Measurements from ENCODE around the gene FRMD4A.
"Not testable (repeated sequence)": the region's sequence is repeated elsewhere in the genome, so short reads cannot be mapped to it uniquely, and the experiment has no call there.

The FRMD4A gene

GRCh38 chr10:13970236-13970956, 360.3 kb downstream of the FRMD4A start:
- no peaks in the 10 kb centered on the region for H3K36me3 ChIP-seq (ENCODE audit: control insufficient read depth in 1 of 2, insufficient read depth in 2 of 2, low read length in 2 of 2)
- no peaks in the 10 kb centered on the region for H3K9me3 ChIP-seq (ENCODE audit: control insufficient read depth in 1 of 2, low read length in 2 of 2)
- H3K4me3 ChIP-seq (ENCODE audit: low read depth in 1 of 2, low read length in 2 of 2) = peak overlapping the region in 1 of 2 donors; percentile 14
- no peaks in the 10 kb centered on the region for H3K27me3 ChIP-seq (ENCODE audit: low read depth, low read length)
- H3K4me1 ChIP-seq (ENCODE audit: control insufficient read depth in 1 of 2, insufficient read depth in 2 of 2, low read length in 2 of 2) = peaks cover 0 to 18% of the 10 kb centered on the region in 2 donors
- H3K27ac ChIP-seq (ENCODE audit: low read length) = no peak overlapping the region

DNA sequence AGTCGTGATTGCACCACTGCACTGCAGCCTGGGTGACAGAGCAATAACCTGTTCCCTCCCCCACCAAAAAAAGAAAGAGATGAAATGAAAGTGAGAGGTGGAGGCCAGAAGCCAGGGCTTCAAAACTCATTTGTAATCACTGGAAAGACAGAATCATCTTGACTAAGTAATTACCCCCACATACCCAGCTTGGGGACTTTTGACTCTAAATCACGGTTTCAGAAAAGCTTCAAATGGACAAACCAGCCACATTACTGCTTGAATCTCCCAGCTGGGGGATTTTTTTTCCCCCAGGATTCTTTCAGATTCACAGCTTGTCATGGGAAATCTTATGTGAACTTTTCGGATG, 361.0 kb downstream of the FRMD4A start:
- H3K36me3 ChIP-seq (ENCODE audit: control insufficient read depth in 1 of 2, insufficient read depth in 2 of 2, low read length in 2 of 2) = no peaks in the 10 kb centered on the region
- peaks cover 0 to 18% of the 10 kb centered on the region in 2 donors for H3K4me1 ChIP-seq (ENCODE audit: control insufficient read depth in 1 of 2, insufficient read depth in 2 of 2, low read length in 2 of 2)
- H3K27me3 ChIP-seq (ENCODE audit: low read depth, low read length) = no peaks in the 10 kb centered on the region
- no peak overlapping the region for H3K4me3 ChIP-seq (ENCODE audit: low read depth in 1 of 2, low read length in 2 of 2)
- no peak overlapping the region for H3K27ac ChIP-seq (ENCODE audit: low read length)
- H3K9me3 ChIP-seq (ENCODE audit: control insufficient read depth in 1 of 2, low read length in 2 of 2) = no peaks in the 10 kb centered on the region

- Histone ChIP-seq H3K27ac (ENCODE audit: low read length) (no peak overlapping the region), H3K36me3 (ENCODE audit: control insufficient read depth in 1 of 2, insufficient read depth in 2 of 2, low read length in 2 of 2) (no peaks in the 10 kb centered on the region), H3K4me3 (ENCODE audit: low read depth in 1 of 2, low read length in 2 of 2) (no peak overlapping the region), H3K4me1 (ENCODE audit: control insufficient read depth in 1 of 2, insufficient read depth in 2 of 2, low read length in 2 of 2) (peaks cover 0 to 18% of the 10 kb centered on the region in 2 donors), H3K9me3 (ENCODE audit: control insufficient read depth in 1 of 2, low read length in 2 of 2) (no peaks in the 10 kb centered on the region), H3K27me3 (ENCODE audit: low read depth, low read length) (no peaks in the 10 kb centered on the region)
Observed at GRCh38 chr10:13969118-13969791, 361.5 kb downstream of the FRMD4A start.

DNA sequence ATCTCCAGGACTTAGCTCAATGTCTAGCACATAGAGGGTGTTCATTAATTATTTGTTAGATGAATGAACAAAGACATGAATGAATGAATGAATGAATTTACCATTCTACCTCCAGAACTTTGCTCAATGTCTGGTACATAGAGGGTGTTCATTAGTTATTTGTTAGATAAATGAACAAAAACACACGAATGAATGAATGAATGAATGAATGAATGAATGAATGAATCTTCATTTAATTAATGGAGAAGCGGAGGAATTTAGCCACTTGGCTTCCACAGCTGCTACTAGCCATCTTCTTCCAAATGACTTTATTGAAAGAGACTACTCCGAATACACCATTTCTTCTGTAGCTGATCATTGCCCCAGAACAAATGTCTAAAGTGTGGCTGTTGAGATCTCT, 368.9 kb downstream of the FRMD4A start:
- Histone ChIP-seq H3K27ac (ENCODE audit: low read length) (no peak overlapping the region), H3K4me3 (ENCODE audit: low read depth in 1 of 2, low read length in 2 of 2) (no peak overlapping the region), H3K9me3 (ENCODE audit: control insufficient read depth in 1 of 2, low read length in 2 of 2) (no peaks in the 10 kb centered on the region), H3K27me3 (ENCODE audit: low read depth, low read length) (no peaks in the 10 kb centered on the region), H3K4me1 (ENCODE audit: control insufficient read depth in 1 of 2, insufficient read depth in 2 of 2, low read length in 2 of 2) (peaks cover 0 to 26% of the 10 kb centered on the region in 2 donors), H3K36me3 (ENCODE audit: control insufficient read depth in 1 of 2, insufficient read depth in 2 of 2, low read length in 2 of 2) (no peaks in the 10 kb centered on the region)

DNA sequence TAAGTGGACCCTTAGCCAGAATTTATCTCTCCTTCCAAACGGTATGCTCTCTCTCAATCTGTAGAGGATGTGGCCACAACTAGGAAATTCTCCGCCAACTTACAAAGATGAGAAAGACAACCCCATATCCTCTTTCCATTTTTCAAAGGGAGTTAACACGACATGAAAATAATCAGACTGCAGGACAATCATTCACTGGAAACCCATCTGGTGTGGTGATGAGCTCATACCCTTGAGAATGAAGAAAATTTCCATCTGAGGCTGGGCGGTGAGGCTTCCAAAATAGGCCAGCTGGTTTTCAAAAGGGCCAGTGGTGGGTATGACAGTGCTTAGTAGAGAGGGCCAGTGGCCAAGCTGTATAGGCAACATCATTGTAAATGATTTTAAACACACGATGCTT, 369.6 kb downstream of the FRMD4A start:
- Histone ChIP-seq H3K9me3 (ENCODE audit: control insufficient read depth in 1 of 2, low read length in 2 of 2) (no peaks in the 10 kb centered on the region), H3K4me3 (ENCODE audit: low read depth in 1 of 2, low read length in 2 of 2) (no peak overlapping the region), H3K27me3 (ENCODE audit: low read depth, low read length) (no peaks in the 10 kb centered on the region), H3K36me3 (ENCODE audit: control insufficient read depth in 1 of 2, insufficient read depth in 2 of 2, low read length in 2 of 2) (no peaks in the 10 kb centered on the region), H3K4me1 (ENCODE audit: control insufficient read depth in 1 of 2, insufficient read depth in 2 of 2, low read length in 2 of 2) (peaks cover 0 to 30% of the 10 kb centered on the region in 2 donors), H3K27ac (ENCODE audit: low read length) (peak overlapping the region; percentile 16)

DNA sequence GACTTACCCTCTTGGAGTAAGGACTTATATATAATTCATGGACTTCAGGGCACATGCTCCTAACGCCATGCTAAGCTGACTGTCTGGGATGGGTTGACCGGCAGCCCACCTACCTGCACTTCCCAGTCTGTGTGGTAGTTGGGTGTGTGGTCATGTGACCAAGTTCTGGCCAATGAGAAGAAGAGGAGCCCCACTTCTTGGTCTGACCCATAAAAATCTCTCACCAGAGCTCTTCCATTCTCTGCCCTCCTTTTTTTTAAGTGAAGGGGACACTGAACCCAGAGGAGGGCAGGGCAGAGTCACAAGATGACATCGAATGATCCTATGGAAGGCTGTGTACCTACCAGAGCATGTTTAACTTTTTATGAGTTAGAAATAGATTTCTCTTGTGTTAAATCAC, 370.1 kb downstream of the FRMD4A start:
- peaks cover 3 to 30% of the 10 kb centered on the region in 2 donors for H3K4me1 ChIP-seq (ENCODE audit: control insufficient read depth in 1 of 2, insufficient read depth in 2 of 2, low read length in 2 of 2)
- peak overlapping the region; percentile 16 for H3K27ac ChIP-seq (ENCODE audit: low read length)
- no peaks in the 10 kb centered on the region for H3K9me3 ChIP-seq (ENCODE audit: control insufficient read depth in 1 of 2, low read length in 2 of 2)
- no peaks in the 10 kb centered on the region for H3K27me3 ChIP-seq (ENCODE audit: low read depth, low read length)
- H3K36me3 ChIP-seq (ENCODE audit: control insufficient read depth in 1 of 2, insufficient read depth in 2 of 2, low read length in 2 of 2) = no peaks in the 10 kb centered on the region
- no peak overlapping the region for H3K4me3 ChIP-seq (ENCODE audit: low read depth in 1 of 2, low read length in 2 of 2)

DNA sequence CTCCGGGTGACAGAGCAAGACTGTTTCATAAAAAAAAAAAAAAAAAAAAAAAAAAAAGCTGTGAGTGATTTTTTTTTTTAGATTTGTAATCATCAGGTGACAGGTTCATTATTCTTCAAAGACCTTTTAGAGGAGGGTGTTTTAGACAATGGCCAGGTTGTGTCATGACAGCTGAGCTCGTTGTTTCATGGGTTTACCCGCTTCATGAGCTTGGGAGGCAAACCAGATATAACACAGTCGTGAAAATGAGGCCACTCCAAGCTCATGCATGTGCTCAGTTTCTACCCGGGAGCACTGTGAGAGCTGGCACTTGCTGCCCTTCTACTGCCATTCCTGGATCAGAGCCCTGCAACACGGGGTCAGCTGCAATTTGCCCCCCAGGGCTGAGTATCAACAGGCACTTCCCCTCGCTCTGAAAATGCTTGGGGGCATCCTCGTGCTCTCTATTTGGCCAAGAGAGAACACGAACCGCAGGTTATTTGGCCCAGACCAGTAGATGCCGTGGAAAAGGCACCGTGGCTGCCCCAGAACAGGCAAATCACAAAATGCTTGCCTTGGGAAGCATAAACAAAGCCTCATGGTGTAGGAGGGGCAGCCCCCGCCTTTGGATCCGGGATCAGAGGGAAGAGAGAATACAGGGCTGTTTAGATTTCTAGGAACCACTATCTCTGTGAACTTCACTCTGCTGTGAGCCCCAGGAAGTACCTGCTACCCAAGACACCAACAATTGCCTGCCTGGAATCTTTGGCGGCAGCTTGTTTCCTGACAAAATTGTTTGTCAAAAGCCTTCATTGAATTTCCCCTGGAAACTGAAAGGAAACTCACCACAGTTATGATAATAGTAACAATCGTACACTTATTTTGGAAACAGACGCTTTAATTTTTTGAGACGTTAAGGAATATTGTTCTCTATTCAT, 371.0 kb downstream of the FRMD4A start:
- peak overlapping the region; percentile 22 to 36 for H3K4me3 ChIP-seq (ENCODE audit: low read depth in 1 of 2, low read length in 2 of 2)
- peak overlapping the region; percentile 16 for H3K27ac ChIP-seq (ENCODE audit: low read length)
- no peaks in the 10 kb centered on the region for H3K36me3 ChIP-seq (ENCODE audit: control insufficient read depth in 1 of 2, insufficient read depth in 2 of 2, low read length in 2 of 2)
- no peaks in the 10 kb centered on the region for H3K27me3 ChIP-seq (ENCODE audit: low read depth, low read length)
- peaks cover 3 to 30% of the 10 kb centered on the region in 2 donors for H3K4me1 ChIP-seq (ENCODE audit: control insufficient read depth in 1 of 2, insufficient read depth in 2 of 2, low read length in 2 of 2)
- no peaks in the 10 kb centered on the region for H3K9me3 ChIP-seq (ENCODE audit: control insufficient read depth in 1 of 2, low read length in 2 of 2)

GRCh38 chr10:13957856-13958255, 372.9 kb downstream of the FRMD4A start:
- Histone ChIP-seq H3K4me3 (ENCODE audit: low read depth in 1 of 2, low read length in 2 of 2) (no peak overlapping the region), H3K36me3 (ENCODE audit: control insufficient read depth in 1 of 2, insufficient read depth in 2 of 2, low read length in 2 of 2) (no peaks in the 10 kb centered on the region), H3K4me1 (ENCODE audit: control insufficient read depth in 1 of 2, insufficient read depth in 2 of 2, low read length in 2 of 2) (peaks cover 3 to 30% of the 10 kb centered on the region in 2 donors), H3K27me3 (ENCODE audit: low read depth, low read length) (no peaks in the 10 kb centered on the region), H3K9me3 (ENCODE audit: control insufficient read depth in 1 of 2, low read length in 2 of 2) (no peaks in the 10 kb centered on the region), H3K27ac (ENCODE audit: low read length) (no peak overlapping the region)

DNA sequence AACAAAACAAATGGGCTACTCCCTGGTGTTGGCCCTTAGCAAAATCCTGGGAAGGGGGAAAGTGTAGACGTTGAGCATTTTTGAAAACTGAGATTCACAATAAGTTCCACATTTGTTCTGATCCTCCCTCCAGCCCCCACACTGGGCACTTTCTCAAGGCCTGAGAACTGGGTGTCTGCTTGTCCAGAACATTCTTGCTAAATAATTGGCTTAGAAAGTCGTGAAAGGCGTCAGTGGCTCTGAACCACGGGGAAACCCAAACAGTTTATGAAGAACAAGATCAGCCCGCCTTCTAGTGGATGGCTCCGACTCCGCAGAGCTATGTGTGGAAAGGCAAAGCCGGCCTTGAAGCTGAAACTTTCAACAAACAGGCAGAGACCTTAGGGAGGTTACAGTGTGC, 373.9 kb downstream of the FRMD4A start:
- no peaks in the 10 kb centered on the region for H3K36me3 ChIP-seq (ENCODE audit: control insufficient read depth in 1 of 2, insufficient read depth in 2 of 2, low read length in 2 of 2)
- H3K27me3 ChIP-seq (ENCODE audit: low read depth, low read length) = no peaks in the 10 kb centered on the region
- no peak overlapping the region for H3K4me3 ChIP-seq (ENCODE audit: low read depth in 1 of 2, low read length in 2 of 2)
- no peaks in the 10 kb centered on the region for H3K9me3 ChIP-seq (ENCODE audit: control insufficient read depth in 1 of 2, low read length in 2 of 2)
- peaks cover 3 to 30% of the 10 kb centered on the region in 2 donors for H3K4me1 ChIP-seq (ENCODE audit: control insufficient read depth in 1 of 2, insufficient read depth in 2 of 2, low read length in 2 of 2)
- peak overlapping the region; percentile 56 for H3K27ac ChIP-seq (ENCODE audit: low read length)

GRCh38 chr10:13955409-13956068, 375.2 kb downstream of the FRMD4A start:
- Histone ChIP-seq H3K36me3 (ENCODE audit: control insufficient read depth in 1 of 2, insufficient read depth in 2 of 2, low read length in 2 of 2) (no peaks in the 10 kb centered on the region), H3K9me3 (ENCODE audit: control insufficient read depth in 1 of 2, low read length in 2 of 2) (no peaks in the 10 kb centered on the region), H3K4me3 (ENCODE audit: low read depth in 1 of 2, low read length in 2 of 2) (no peak overlapping the region), H3K27ac (ENCODE audit: low read length) (no peak overlapping the region), H3K4me1 (ENCODE audit: control insufficient read depth in 1 of 2, insufficient read depth in 2 of 2, low read length in 2 of 2) (peaks cover 3 to 19% of the 10 kb centered on the region in 2 donors), H3K27me3 (ENCODE audit: low read depth, low read length) (no peaks in the 10 kb centered on the region)

DNA sequence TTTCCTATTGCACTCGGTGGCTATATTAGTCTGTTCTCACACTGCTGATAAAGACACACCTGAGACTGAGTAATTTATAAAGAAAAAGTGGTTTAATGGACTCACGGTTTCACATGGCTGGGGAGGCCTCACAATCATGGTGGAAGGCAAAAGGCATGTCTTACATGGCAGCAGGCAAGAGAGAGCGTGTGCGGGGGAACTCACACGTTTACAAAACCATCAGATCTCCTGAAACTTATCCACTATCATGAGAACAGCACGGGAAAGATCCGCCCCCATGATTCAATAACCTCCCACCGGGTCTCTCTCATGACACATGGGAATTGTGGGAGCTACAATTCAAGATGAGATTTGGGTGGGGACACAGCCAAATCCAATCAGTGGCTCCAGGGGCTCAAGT, 376.5 kb downstream of the FRMD4A start:
- not testable (repeated sequence) for H3K27me3 ChIP-seq (ENCODE audit: low read depth, low read length)

More for the DNA sequence above, 376.5 kb downstream of the FRMD4A start:
- not testable (repeated sequence) for H3K4me3 ChIP-seq (ENCODE audit: low read depth in 1 of 2, low read length in 2 of 2); H3K36me3 ChIP-seq (ENCODE audit: control insufficient read depth in 1 of 2, insufficient read depth in 2 of 2, low read length in 2 of 2); H3K9me3 ChIP-seq (ENCODE audit: control insufficient read depth in 1 of 2, low read length in 2 of 2); H3K27ac ChIP-seq (ENCODE audit: low read length); H3K4me1 ChIP-seq (ENCODE audit: control insufficient read depth in 1 of 2, insufficient read depth in 2 of 2, low read length in 2 of 2)
